HG03558 (cell line): Measurements from ENCODE around the gene FANCD2.
"Not testable (repeated sequence)": the region's sequence is repeated elsewhere in the genome, so short reads cannot be mapped to it uniquely, and the experiment has no call there.

Source experiments
- ATAC-seq: cut with Tn5 transposase; IDR thresholded peaks from one replicate; pipeline ENCODE4 v1.9.1; 2021; ENCODE audit warnings: moderate number of reproducible peaks; ENCODE audit not compliant: unreplicated experiment; ENCODE audit errors: extremely low read depth

The FANCD2 gene

DNA sequence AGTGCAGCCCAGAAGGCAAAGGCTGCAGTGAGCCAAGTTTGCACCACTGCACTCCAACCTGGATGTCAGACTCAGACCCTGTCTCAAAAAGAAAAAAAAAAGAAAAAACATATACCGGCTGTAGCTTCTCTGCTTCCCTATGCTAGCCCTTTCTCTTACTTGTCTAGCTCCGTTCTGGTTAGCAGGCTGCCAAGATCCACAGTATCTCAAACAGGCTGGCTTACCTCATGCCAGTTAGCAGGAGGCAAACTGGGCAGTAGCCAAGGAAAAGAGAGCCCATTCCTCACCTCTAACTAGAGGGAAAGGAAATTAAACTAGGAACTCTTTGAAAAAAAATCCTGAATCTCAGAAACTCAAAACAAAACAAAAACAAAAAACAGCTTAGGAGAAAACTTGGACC is 65.2 kb downstream of the FANCD2 start:
- not testable (repeated sequence) for ATAC-seq

- no peak for ATAC-seq
Measured at GRCh38 chr3:10093678-10094077, 67.4 kb downstream of the FANCD2 start.

GRCh38 chr3:10099041-10099440 is 72.8 kb downstream of the FANCD2 start:
- ATAC-seq: no peak

- ATAC-seq: no peak
Measured at GRCh38 chr3:10106919-10107318, 80.7 kb downstream of the FANCD2 start.

DNA sequence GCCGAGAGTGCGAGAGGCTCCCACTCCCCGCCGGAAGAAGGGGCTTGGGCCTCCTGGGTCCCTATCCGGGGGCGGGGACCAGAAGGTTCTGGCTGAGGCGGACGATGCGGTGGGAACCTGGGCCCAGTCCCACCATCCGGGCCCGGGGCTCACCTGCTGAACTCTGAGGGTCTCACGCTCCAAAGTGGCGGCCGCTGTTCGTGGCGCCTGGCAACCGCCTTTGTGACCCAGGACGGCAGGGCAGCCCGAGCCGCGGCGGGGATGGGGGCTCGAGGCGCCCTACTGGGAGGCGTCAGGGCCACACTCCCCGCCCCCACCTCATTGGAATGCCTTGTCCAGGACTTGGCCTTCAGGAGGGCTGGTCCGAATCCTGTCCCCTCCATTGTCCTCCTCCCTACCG is 81.9 kb downstream of the FANCD2 start, which contains the start of gene FANCD2OS:
FANCD2OS (minus strand) TSS at position 165 of the 400 bp plus-strand sequence. CDS start 3,481 bp downstream, outside the sequence.
- ATAC-seq: no peak

GRCh38 chr3:10115326-10116137 is 89.3 kb downstream of the FANCD2 start, which contains the start of gene BRK1:
TSS of gene BRK1 (plus strand) at chr3:10115675. CDS start at chr3:10115702, 27 bp downstream.
- peak; percentile 91 for ATAC-seq

DNA sequence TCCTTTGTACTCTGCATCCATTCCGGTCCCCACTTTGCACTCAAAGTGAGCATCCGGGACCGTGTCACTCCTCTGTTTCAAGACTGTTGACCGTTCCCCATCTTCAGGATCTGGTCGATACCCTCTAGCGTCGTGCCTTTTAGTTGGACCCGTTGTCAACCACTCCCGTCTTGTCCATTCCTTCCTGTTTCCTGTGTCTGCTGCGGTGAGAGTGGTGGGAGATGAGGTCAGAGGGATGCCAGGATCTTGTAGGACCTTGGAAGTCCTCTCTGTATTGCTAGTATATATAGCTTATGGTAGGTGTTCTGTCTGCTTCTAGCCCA is 89.9 kb downstream of the FANCD2 start:
- ATAC-seq: peak; percentile 4

- no peak for ATAC-seq
Measured at GRCh38 chr3:10116928-10117327, 90.7 kb downstream of the FANCD2 start.

DNA sequence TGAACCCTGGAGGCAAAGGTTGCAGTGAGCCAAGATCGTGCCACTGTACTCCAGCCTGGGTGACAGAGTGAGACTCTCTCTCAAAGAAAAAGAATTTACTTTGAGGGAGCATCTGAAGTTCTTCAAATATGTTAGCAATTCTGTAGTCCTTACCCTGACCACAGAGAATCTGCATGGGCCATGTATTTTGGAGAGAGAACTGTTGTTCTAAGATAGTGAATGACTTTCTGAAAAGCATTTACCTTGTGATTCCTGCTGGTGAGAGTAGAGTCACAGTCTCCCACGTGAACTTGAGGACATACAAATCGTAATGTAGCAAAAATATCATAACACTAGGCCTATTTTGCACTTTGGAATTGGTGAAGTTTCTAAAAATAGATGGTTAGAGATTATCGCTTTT is 93.1 kb downstream of the FANCD2 start:
- ATAC-seq: no peak

DNA sequence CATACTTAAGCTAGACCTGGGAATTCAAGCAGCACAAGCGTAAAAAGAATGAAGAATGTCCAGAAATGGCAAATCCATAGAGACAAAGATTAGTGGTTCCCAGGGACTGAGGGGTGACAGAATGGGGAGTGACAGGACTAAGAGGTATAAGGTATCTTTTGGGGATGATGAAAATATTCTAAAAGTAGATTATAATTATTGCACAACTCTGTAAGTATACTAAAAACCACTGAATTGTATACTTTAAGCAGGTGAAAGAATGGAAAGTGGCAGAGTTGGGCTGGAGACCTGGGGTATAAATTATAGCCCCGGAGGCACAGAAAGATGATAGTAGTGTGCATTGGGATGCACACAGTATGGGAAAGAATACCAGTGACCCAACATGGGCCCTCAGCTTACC is 94.8 kb downstream of the FANCD2 start:
- ATAC-seq: no peak

DNA sequence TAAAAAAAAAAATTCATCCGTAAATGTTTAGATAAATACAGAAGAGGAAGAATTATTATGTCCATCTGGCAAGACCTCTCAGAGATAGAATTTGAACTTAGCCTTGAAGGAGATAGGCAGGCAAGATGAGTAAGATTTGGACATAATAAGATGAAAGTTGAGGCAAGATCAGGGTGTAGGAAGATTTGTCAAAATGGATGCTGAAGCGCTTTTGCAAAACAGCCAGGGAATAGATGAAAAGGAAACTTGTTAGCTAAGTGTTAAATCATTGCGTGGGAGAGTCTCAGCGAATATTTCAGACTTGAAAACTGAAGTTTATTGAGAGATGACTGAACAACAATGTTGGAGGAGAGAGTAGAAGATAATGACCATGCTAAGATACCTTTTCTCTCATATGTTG is 96.5 kb downstream of the FANCD2 start:
- no peak for ATAC-seq

DNA sequence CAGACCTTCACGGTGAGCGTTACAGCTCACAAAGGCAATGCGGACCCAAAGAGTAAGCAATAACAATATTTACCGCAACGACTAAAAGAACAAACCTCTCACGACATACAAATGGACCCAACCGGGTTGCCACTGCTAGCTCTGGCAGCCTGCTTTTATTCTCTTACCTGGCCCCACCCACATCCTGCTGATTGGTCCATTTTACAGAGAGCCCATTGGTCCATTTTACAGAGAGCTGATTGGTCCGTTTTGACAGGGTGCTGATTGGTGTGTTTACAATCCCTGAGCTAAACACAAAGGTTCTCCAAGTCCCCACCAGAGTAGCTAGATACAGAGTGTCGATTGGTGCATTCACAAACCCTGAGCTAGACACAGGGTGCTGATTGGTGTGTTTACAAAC is 109.6 kb downstream of the FANCD2 start:
- ATAC-seq: not testable (repeated sequence)

- ATAC-seq: no peak
Measured at GRCh38 chr3:10136426-10137005, 110.3 kb downstream of the FANCD2 start.

- no peak for ATAC-seq
Measured at GRCh38 chr3:10137178-10137577, 110.9 kb downstream of the FANCD2 start.

DNA sequence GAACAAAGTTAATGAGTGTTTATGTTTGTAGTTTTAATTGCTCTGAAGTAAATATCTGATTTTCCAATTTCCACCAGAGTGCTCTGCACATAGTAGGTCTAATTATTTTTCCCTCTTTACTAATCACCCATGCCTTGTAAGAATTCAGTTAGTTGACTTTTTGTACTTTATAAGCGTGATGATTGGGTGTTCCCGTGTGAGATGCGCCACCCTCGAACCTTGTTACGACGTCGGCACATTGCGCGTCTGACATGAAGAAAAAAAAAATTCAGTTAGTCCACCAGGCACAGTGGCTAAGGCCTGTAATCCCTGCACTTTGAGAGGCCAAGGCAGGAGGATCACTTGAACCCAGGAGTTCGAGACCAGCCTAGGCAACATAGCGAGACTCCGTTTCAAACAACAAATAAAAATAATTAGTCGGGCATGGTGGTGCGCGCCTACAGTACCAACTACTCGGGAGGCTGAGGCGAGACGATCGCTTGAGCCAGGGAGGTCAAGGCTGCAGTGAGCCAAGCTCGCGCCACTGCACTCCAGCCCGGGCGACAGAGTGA is 114.8 kb downstream of the FANCD2 start:
- no peak for ATAC-seq

- ATAC-seq: no peak
Measured at GRCh38 chr3:10142707-10143560, 116.7 kb downstream of the FANCD2 start.

DNA sequence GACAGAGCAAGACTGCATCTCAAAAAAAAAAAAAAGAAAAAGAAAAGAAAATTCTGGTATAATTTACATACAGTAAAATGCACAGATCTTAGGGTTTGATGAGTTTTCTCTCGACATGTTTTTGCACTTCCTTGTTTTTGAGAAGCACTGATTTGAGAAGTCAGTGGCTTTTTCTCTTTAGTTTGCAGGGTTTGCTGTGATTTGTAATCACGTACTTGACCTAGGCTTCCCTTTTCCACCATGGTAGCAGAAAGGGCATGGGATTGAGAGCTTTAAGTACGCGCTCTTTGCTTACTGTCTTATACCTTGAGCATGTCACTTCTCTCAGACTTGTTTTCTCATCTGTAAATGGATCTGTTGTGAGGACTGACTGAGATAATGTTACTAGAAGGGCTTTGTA is 119.4 kb downstream of the FANCD2 start:
- no peak for ATAC-seq

GRCh38 chr3:10149226-10149625 is 123.0 kb downstream of the FANCD2 start:
- ATAC-seq: no peak

DNA sequence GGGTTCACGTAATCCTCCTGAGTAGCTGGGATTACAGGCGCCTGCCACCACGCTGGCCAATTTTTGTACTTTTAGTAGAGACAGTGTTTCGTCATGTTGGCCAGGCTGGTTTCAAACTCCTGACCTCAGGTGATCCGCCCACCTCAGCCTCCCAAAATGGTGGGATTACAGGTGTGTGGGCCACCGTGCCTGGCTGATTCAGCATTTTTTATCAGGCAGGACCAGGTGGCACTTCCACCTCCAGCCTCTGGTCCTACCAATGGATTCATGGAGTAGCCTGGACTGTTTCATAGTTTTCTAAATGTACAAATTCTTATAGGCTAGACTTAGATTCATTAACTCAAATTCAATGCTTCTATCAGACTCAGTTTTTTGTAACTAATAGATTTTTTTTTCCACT is 124.8 kb downstream of the FANCD2 start:
- no peak for ATAC-seq
